Hepatic stellate cell (primary cell): ENCODE measurements around the gene MAPK8IP1.

Experiments
- DNase-seq: peaks from one replicate; pipeline ENCODE4 v3.0.0; 2011; ENCODE audit warnings: low spot score

MAPK8IP1 gene

GRCh38 chr11:45945397-45945999 lies 60.0 kb downstream of the MAPK8IP1 start:
- no peak for DNase-seq

- no peak for DNase-seq
These were observed 62.4 kb downstream of the MAPK8IP1 start for GRCh38 chr11:45947885-45948284.

DNA sequence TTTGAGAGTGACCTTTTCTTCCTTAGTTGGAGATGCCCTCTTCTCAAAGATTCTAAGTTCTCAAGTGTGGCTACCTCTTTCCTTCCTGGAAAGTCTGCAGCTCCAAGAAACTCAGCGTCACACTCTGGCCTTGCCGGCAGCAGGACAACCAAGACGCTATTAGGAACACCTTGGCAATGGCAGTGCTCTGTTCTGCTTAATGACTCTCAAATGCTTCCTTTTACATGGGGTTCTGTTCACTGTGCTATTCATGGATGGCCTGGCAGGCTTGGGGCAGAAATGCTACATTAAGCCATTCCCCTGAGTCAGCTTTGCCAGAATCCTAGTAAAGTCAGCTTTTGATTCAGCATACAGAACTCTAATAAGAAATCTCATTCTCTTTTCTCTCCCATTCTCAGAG lies 62.9 kb downstream of the MAPK8IP1 start:
- no peak for DNase-seq

GRCh38 chr11:45949992-45950407 lies 64.5 kb downstream of the MAPK8IP1 start:
- DNase-seq, result no peak
